Lower leg skin (tissue), 4 donors: ENCODE measurements around the gene ATP5PD. TPM values are rescaled to one million over a fixed set of nuclear protein-coding genes. Genes with fewer than 3 reads are reported as not detected.
A peak's percentile ranks its signal among the peaks of the same experiment; 100 is the strongest.

ENCODE experiments used
- DNase-seq, 2 donors: peaks; one replicate each; pipeline ENCODE4 v3.0.0-alpha.2; 2019; ENCODE audit warnings: low spot score in 2 of 2
- H3K4me3 ChIP-seq: fragments of 200-600 bp; sonication (generic); 2 replicates; pipeline ENCODE4 v1.5.1; 2017; ENCODE audit warnings: mild to moderate bottlenecking, low read depth; ENCODE audit not compliant: poor library complexity, severe bottlenecking
- POLR2A ChIP-seq, 2 donors: fragments of 450-650 bp; IDR thresholded peaks; one replicate each; pipeline ENCODE4 v1.6.1; 2016 to 2017; ENCODE audit warnings: antibody characterized with exemption in 2 of 2, mild to moderate bottlenecking in 1 of 2, moderate library complexity in 1 of 2
- WGBS, 2 donors: methylation state at CpG; one replicate each; pipeline ENCODE4 v1.1.5; 2018; 5-methylcytosine and 5-hydroxymethylcytosine counted together
- intact Hi-C: fragments of 100-400 bp; cut with DNase I; formaldehyde crosslinking; loops from one replicate; pipeline ENCODE4 v1.15.0; 2023; ENCODE audit warnings: low total_unique reads
- total RNA-seq, 4 donors: library from RNA; depleted of rRNA; stranded (reverse); fragments of >200 nt; gene quantifications; one replicate each; pipeline ENCODE4 v1.1.0, GENCODE V29; 2016
- TF ChIP-seq, protein P1 (sequence below), 3 donors: fragments of 450-650 bp; IDR thresholded peaks; one replicate each; pipeline ENCODE4 v1.5.1; 2016; ENCODE audit warnings: antibody characterized with exemption in 3 of 3, mild to moderate bottlenecking in 3 of 3, moderate library complexity in 2 of 3

The ATP5PD gene
- total RNA-seq, 4 donors from 2014 or later: 212 to 298 (median 249) TPM

DNA sequence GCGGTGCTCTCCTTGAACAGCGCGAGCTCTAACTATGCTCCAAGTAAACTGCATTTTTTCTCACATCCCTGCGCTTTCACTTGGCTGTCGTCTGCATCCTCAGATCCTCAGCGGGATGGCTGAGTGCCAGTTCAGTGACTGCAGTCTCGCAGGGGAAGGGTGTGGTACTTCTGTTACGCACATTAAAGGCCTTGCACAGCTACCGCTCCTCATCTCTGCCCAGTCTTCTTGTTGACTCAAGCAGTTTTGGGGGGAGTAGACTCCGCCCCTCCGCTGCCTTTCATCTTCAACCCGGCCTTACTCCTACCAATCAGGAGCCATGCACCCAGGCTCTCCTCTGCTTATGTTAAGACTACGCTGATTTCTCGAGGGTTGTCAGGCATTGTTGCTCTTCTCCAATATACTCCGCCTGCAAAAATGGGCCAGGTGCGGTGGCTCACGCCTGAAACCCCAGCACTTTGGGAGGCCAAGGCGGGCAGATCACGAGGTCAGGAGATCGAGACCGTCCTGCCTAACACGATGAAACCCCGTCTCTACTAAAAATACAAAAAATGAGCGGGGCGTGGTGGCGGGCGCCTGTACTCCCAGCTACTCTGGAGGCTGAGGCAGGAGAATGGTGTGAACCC, 10.0 kb downstream of the ATP5PD start:
- intact Hi-C loops: no loop called here
- no peak overlapping the region for H3K4me3 ChIP-seq
- WGBS, 2 donors: 43 to 48% methylated on average over 27 of the region's 27 CpGs
- TF ChIP-seq, protein P1, sequence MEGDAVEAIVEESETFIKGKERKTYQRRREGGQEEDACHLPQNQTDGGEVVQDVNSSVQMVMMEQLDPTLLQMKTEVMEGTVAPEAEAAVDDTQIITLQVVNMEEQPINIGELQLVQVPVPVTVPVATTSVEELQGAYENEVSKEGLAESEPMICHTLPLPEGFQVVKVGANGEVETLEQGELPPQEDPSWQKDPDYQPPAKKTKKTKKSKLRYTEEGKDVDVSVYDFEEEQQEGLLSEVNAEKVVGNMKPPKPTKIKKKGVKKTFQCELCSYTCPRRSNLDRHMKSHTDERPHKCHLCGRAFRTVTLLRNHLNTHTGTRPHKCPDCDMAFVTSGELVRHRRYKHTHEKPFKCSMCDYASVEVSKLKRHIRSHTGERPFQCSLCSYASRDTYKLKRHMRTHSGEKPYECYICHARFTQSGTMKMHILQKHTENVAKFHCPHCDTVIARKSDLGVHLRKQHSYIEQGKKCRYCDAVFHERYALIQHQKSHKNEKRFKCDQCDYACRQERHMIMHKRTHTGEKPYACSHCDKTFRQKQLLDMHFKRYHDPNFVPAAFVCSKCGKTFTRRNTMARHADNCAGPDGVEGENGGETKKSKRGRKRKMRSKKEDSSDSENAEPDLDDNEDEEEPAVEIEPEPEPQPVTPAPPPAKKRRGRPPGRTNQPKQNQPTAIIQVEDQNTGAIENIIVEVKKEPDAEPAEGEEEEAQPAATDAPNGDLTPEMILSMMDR (IDR thresholded peaks at IDR 0.05): no peak
- no peak for TF ChIP-seq POLR2A (IDR thresholded peaks at IDR 0.05)
- DNase-seq: peak; percentile 92 to 97

- TF ChIP-seq, protein P1 (IDR thresholded peaks at IDR 0.05): no peak
- no peak for TF ChIP-seq POLR2A (IDR thresholded peaks at IDR 0.05)
- intact Hi-C loops: no loop called here
- peak overlapping the region; percentile 63 for H3K4me3 ChIP-seq
- WGBS, 2 donors: 8 to 9% methylated on average over 43 of the region's 43 CpGs
- peak; percentile 84 to 98 for DNase-seq
These were observed 12.4 kb downstream of the ATP5PD start for GRCh38 chr17:75034236-75034908.

DNA sequence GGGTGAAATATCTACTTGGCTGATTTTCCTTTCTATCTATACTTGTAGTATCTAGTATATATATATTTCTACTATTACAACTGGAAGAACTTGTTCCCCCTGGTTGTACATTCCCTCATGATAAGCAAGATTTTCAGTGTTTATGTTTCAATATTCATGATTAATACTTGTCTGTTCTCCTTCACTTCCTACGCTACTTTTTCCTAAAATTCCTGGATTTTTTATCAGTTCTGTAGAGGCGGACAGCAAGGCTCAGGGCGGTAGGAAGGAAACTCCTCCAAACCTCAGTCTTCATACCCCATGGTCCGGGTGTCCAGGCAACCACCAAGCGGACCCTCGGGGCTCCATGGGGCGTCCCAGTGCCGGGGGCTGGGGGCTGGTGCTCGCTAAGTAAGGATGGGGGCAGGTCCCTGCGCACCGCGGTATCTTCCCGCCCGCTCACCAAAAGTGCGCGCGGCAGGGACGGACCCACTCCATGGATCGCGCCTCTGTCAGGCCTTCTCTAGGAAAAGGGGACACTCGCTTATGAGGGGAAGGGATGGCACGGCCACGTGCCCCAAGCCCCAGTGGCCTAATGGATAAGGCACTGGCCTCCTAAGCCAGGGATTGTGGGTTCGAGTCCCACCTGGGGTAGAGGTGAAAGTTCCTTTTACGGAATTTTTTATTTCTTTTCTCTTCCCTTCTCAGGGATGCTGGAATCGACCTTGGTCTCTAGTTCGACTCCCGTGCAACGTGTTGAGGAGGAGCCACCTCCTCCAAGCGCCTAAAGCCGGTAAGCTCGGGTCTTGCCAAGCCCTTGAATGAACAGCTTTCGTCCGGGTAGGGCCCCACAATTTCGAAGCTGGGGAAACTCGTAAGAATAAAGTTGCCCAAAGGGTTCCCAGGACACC, 13.2 kb downstream of the ATP5PD start:
- intact Hi-C loops: no loop called here
- TF ChIP-seq POLR2A (IDR thresholded peaks at IDR 0.05): no peak
- TF ChIP-seq, protein P1 (IDR thresholded peaks at IDR 0.05): no peak
- DNase-seq: peak; percentile 95 to 99
- peak overlapping the region; percentile 23 for H3K4me3 ChIP-seq
- 1 to 7% methylated on average over 31 to 33 of the region's 36 CpGs for WGBS, 2 donors

DNA sequence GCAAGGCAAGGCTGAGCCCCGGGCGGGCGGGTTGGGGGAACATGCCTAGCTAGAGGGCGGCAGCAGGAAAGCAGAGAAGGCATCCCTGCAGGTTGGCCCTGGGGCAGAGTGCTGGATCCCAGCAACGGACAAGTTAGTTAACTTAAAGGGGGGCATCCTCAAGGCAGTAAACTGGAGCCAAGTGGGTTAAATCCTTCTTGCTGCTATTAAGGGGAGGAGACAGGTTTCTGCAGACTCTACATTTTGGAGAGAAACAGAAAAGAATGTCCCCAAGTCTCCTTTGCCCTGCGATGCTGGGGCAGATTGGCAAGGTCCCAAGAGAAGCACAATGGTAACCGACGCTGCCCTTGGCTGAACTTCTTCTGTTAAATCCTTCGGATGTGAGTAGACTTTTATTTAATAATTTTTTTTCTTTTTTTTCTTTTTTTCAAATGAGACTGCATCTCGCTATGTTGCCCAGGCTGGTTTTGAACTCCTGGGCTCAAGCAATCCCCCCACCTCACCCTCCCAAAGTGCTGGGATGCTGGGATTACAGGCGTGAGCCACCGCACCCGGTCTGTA, 14.0 kb downstream of the ATP5PD start:
- H3K4me3 ChIP-seq: no peak overlapping the region
- intact Hi-C loops: no loop called here
- DNase-seq: no peak
- 1 to 2% methylated on average over 13 of the region's 13 CpGs for WGBS, 2 donors
- TF ChIP-seq POLR2A (IDR thresholded peaks at IDR 0.05): no peak
- TF ChIP-seq, protein P1 (IDR thresholded peaks at IDR 0.05): no peak

- no peak for TF ChIP-seq POLR2A (IDR thresholded peaks at IDR 0.05)
- TF ChIP-seq, protein P1 (IDR thresholded peaks at IDR 0.05): no peak
- intact Hi-C loops: no loop called here
- 4 to 10% methylated on average over 10 of the region's 10 CpGs for WGBS, 2 donors
- H3K4me3 ChIP-seq: no peak overlapping the region
- DNase-seq: peak; percentile 80 to 96
These were observed 14.6 kb downstream of the ATP5PD start for GRCh38 chr17:75031972-75032719.
